Activated CD4-positive, CD25-positive, alpha-beta regulatory T cell treated with anti-CD3 and anti-CD28 coated beads, Interleukin-2, amount 50 U/mL, for 16 hours (primary cell): Measurements from ENCODE around the gene PGA4.

Experiments
- DNase-seq: peaks from one replicate; pipeline ENCODE4 v3.0.0-alpha.2; 2020; ENCODE audit warnings: low read depth, low spot score

The PGA4 gene

GRCh38 chr11:61279934-61280659 lies 58.0 kb downstream of the PGA4 start:
- no peak for DNase-seq

- no peak for DNase-seq
These were observed 58.9 kb downstream of the PGA4 start for GRCh38 chr11:61280883-61281580.
